Lower leg skin (tissue), 3 donors: ENCODE measurements around the gene SOCS6.

ENCODE experiments used
- CTCF ChIP-seq, 3 donors: fragments of 450-650 bp; IDR thresholded peaks; one replicate each; pipeline ENCODE4 v1.5.1; 2016; ENCODE audit warnings: antibody characterized with exemption in 3 of 3, mild to moderate bottlenecking in 3 of 3, moderate library complexity in 2 of 3
- POLR2A ChIP-seq, 2 donors: fragments of 450-650 bp; IDR thresholded peaks; one replicate each; pipeline ENCODE4 v1.6.1; 2016 to 2017; ENCODE audit warnings: antibody characterized with exemption in 2 of 2, mild to moderate bottlenecking in 1 of 2, moderate library complexity in 1 of 2

- TF ChIP-seq CTCF (IDR thresholded peaks at IDR 0.05), result no peak
- no peak for TF ChIP-seq POLR2A (IDR thresholded peaks at IDR 0.05)
Measured at GRCh38 chr18:70333316-70333715, 44.5 kb downstream of the SOCS6 start.
